ENCODE data around the gene DOCK1.

Gene DOCK1

DNA sequence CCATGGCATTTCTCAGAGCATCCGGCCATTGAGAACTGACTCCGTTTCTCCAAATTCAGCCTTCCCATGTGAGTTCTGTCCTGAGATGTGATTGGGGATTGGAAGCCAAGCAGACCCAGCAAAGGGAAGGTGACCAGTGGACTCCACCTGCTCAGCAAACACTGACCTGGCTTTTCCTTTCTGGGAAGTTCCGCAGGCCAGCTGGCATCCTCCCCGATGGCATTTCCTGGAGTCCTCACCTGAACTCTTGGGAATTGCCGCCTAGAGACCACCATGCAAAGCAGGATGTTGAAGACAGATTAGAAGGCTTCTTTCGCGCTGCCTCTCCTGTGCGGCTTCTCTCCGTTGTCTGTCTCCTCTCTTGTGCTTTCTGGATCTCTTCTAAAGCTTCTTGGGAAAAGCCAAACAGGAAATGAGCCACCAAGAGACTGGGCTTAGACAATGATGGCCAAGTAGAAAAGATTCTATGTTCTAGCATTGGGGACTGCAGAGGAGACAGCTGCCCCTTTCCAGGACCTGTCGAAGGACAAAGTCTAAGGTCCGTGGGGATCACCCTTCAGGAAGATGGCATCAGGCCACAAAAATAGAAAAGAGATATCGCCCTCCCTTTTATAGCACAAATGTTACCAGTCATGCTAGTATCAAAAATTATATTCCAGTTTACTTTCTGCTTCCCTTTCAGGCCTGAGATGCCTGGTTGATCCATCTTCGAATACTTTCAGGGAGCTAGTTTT lies 394.9 kb downstream of the DOCK1 start:
- in situ Hi-C loops (cut with MboI; ENCODE audit: low pct_unique_long_range_greater_than_20kb, low sequenced_read_pairs, unreplicated experiment) = no loop called here
- no peak for DNase-seq (ENCODE audit: low spot score)
- TF ChIP-seq, protein P1, sequence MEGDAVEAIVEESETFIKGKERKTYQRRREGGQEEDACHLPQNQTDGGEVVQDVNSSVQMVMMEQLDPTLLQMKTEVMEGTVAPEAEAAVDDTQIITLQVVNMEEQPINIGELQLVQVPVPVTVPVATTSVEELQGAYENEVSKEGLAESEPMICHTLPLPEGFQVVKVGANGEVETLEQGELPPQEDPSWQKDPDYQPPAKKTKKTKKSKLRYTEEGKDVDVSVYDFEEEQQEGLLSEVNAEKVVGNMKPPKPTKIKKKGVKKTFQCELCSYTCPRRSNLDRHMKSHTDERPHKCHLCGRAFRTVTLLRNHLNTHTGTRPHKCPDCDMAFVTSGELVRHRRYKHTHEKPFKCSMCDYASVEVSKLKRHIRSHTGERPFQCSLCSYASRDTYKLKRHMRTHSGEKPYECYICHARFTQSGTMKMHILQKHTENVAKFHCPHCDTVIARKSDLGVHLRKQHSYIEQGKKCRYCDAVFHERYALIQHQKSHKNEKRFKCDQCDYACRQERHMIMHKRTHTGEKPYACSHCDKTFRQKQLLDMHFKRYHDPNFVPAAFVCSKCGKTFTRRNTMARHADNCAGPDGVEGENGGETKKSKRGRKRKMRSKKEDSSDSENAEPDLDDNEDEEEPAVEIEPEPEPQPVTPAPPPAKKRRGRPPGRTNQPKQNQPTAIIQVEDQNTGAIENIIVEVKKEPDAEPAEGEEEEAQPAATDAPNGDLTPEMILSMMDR (IDR thresholded peaks at IDR 0.05; ENCODE audit: extremely low read depth, insufficient read depth, missing control alignments) = no peak

DNA sequence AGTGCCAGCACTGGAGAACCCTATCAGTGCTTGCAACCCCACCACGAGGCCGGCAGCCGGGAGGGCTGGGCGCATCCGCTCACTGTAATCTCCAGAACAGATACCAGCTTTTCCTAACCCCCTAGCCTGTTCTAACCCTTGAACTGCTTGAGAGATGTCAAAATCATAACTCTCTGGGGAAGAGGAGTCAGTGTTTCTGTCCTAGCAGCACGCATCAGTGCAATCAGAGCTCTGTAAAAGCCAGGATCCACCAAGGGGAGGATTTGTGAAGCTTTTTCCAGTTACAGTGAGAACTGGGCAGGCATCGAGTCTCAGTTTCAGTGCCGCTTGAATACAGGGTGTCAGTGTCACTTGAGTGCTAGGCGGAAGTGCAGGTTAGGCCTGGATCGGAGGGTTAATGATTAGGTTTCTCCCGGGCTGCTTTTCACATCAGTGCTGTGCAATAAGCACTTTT lies 395.7 kb downstream of the DOCK1 start:
- no peak for DNase-seq (ENCODE audit: low spot score)
- in situ Hi-C loops (cut with MboI; ENCODE audit: low pct_unique_long_range_greater_than_20kb, low sequenced_read_pairs, unreplicated experiment) = no loop called here
- TF ChIP-seq, protein P1 (IDR thresholded peaks at IDR 0.05; ENCODE audit: extremely low read depth, insufficient read depth, missing control alignments) = no peak

GRCh38 chr10:127302343-127302742 lies 397.1 kb downstream of the DOCK1 start:
- TF ChIP-seq, protein P1 (IDR thresholded peaks at IDR 0.05; ENCODE audit: extremely low read depth, insufficient read depth, missing control alignments) = no peak
- no peak for DNase-seq (ENCODE audit: low spot score)
- in situ Hi-C loops (cut with MboI; ENCODE audit: low pct_unique_long_range_greater_than_20kb, low sequenced_read_pairs, unreplicated experiment) = no loop called here

DNA sequence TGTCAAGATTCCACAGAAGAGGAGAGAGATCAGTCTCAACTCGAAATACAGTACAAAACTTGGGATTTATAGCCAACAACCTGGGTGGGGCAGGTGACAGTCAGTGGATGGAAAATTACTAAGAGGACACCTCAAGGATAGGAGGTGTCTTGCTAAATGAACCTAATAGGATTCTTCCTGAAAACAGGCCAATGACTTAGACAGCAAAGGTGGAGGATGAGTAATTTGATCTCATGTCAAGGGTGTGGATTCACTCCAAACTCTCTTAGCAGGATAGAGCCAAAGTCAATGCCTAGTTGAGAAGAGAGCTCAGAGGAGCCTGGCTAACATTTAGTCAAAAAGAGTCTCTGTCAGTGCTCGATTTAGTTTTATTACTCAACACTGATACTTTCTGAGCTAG lies 397.9 kb downstream of the DOCK1 start:
- in situ Hi-C loops (cut with MboI; ENCODE audit: low pct_unique_long_range_greater_than_20kb, low sequenced_read_pairs, unreplicated experiment) = no loop called here
- TF ChIP-seq, protein P1 (IDR thresholded peaks at IDR 0.05; ENCODE audit: extremely low read depth, insufficient read depth, missing control alignments) = no peak
- no peak for DNase-seq (ENCODE audit: low spot score)

DNA sequence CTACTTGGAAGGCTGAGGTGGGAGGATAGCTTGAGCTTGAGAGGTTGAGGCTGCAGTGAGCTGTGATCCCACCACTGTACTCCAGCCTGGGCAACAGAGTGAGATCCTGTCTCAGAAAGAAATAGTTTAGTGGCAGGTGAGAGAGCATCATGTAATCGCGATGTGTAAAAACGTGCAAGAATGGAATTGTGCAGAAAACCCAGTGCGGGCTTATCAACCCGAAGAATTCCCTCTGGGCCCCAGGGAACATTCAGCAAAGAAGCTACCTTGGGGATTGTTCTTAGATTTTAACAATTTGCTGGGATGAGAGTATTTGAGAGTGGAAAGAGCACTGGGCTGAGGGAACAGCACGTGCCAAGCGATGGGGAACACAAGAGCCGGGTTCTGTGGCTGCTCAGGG lies 398.5 kb downstream of the DOCK1 start:
- DNase-seq (ENCODE audit: low spot score) = no peak
- TF ChIP-seq, protein P1 (IDR thresholded peaks at IDR 0.05; ENCODE audit: extremely low read depth, insufficient read depth, missing control alignments) = no peak
- in situ Hi-C loops (cut with MboI; ENCODE audit: low pct_unique_long_range_greater_than_20kb, low sequenced_read_pairs, unreplicated experiment) = no loop called here

DNA sequence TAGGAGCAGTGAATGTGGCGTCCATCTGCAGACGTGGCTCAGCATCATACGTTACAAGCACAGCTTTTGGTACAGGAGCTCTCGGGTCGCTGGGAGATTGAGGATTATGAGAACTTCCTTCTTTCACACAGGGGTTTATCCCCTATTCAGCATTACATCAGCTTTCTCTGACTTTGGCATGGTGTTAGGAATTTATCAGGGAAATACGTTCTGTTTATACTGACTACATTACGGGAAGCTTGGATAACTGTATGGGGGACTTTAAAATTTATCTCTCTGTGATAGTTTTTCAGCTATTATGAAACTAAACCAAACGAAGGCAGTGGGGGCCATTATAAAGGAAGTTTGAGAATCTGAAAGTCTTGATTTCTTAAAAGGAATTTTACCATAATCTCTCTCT lies 401.3 kb downstream of the DOCK1 start:
- in situ Hi-C loops (cut with MboI; ENCODE audit: low pct_unique_long_range_greater_than_20kb, low sequenced_read_pairs, unreplicated experiment) = no loop called here
- DNase-seq (ENCODE audit: low spot score) = no peak
- TF ChIP-seq, protein P1 (IDR thresholded peaks at IDR 0.05; ENCODE audit: extremely low read depth, insufficient read depth, missing control alignments) = no peak
